Endothelial cell of umbilical vein (primary cell): Measurements from ENCODE around the gene KDM3B.

Experiments
- EZH2 ChIP-seq: IDR thresholded peaks from 2 replicates; pipeline ENCODE4 v1.6.1; 2012; ENCODE audit warnings: borderline replicate concordance, low read depth, mild to moderate bottlenecking, moderate library complexity, low read length, inconsistent platforms; ENCODE audit not compliant: severe bottlenecking
- GATA2 ChIP-seq: IDR thresholded peaks from 2 replicates; pipeline ENCODE4 v1.7.0; 2011; ENCODE audit warnings: low read depth, mild to moderate bottlenecking, moderate library complexity, mixed read lengths, low read length; ENCODE audit not compliant: insufficient read length, insufficient read depth
- MYC ChIP-seq: IDR thresholded peaks from one replicate; pipeline ENCODE4 v1.6.1; 2011; ENCODE audit warnings: mild to moderate bottlenecking, low read depth, low read length
- POLR2A ChIP-seq: IDR thresholded peaks from 2 replicates; pipeline ENCODE4 v1.6.1; 2012; ENCODE audit warnings: low read depth, mild to moderate bottlenecking, control low read depth, low read length
- POLR2AphosphoS5 ChIP-seq: IDR thresholded peaks from 2 replicates; pipeline ENCODE4 v1.6.1; 2012; ENCODE audit warnings: low read depth, mild to moderate bottlenecking, control low read depth, low read length, moderate library complexity; ENCODE audit not compliant: insufficient read depth
- TF ChIP-seq, protein P1 (sequence below), 2 donors: IDR thresholded peaks; 1 replicate in 1 of 2; 2 replicates in 1 of 2; pipeline ENCODE4 v1.5.1; 2011; ENCODE audit warnings: low read length in 2 of 2, mild to moderate bottlenecking in 2 of 2, moderate library complexity in 2 of 2, control low read depth in 1 of 2, inconsistent platforms in 1 of 2, low read depth in 1 of 2; ENCODE audit not compliant: insufficient read depth in 1 of 2; ENCODE audit errors: extremely low read depth in 1 of 2
- TF ChIP-seq, protein P2 (sequence below): IDR thresholded peaks from 2 replicates; pipeline ENCODE4 v1.6.1; 2011; ENCODE audit not compliant: insufficient read depth, insufficient read length

DNA sequence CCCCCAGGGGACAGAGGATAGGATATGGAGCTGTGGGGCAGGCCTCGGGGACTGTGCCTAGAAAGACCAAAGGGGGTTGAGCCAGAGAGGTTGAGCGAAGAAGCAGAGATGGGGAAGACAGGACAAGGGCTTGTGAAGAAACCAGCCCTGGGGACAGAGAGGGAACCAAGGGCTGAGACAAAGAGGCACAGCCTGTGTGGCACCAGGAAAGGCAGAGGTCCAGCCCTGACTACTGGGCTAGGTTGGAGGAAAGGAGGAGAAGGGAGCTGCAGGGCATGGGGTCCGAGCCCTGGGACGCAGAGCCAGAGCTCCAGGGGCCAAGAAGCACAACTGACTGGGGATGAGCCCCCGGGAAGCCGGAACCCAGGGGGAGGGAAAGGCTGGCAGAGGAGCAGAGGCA is 95.6 kb downstream of the KDM3B start:
- TF ChIP-seq, protein P1, sequence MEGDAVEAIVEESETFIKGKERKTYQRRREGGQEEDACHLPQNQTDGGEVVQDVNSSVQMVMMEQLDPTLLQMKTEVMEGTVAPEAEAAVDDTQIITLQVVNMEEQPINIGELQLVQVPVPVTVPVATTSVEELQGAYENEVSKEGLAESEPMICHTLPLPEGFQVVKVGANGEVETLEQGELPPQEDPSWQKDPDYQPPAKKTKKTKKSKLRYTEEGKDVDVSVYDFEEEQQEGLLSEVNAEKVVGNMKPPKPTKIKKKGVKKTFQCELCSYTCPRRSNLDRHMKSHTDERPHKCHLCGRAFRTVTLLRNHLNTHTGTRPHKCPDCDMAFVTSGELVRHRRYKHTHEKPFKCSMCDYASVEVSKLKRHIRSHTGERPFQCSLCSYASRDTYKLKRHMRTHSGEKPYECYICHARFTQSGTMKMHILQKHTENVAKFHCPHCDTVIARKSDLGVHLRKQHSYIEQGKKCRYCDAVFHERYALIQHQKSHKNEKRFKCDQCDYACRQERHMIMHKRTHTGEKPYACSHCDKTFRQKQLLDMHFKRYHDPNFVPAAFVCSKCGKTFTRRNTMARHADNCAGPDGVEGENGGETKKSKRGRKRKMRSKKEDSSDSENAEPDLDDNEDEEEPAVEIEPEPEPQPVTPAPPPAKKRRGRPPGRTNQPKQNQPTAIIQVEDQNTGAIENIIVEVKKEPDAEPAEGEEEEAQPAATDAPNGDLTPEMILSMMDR (IDR thresholded peaks at IDR 0.05; ENCODE audit: extremely low read depth in 1 of 2, insufficient read depth in 1 of 2, low read depth in 1 of 2, low read length in 2 of 2) = no peak
- TF ChIP-seq POLR2A = no peak
- TF ChIP-seq EZH2 = no peak
- TF ChIP-seq POLR2AphosphoS5 = no peak
- TF ChIP-seq GATA2 = no peak
- TF ChIP-seq, protein P2, sequence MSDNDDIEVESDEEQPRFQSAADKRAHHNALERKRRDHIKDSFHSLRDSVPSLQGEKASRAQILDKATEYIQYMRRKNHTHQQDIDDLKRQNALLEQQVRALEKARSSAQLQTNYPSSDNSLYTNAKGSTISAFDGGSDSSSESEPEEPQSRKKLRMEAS = no peak
- TF ChIP-seq MYC = no peak
